PC-3 (cell line): Measurements from ENCODE around the gene DSC2. TPM values are rescaled to one million over a fixed set of nuclear protein-coding genes. Genes with fewer than 3 reads are reported as not detected.

ENCODE experiments used
- ATAC-seq: fragments of 200-7000 bp; cut with Tn5 transposase; 2 replicates; pipeline ENCODE4 v1.9.1; 2020; ENCODE audit warnings: mild to moderate bottlenecking, moderate library complexity
- BruUV-seq: library from RNA; stranded (reverse); fragments of 400-500 nt; replicated peaks from 2 replicates; lab custom pipeline; 2021; lab: Mats Ljungman, UMichigan
- CTCF ChIA-PET: fragments of 300-600 bp; sonication (Branson Sonifier 250); formaldehyde crosslinking; loops from one replicate; lab custom pipeline; 2022; ENCODE audit warnings: antibody characterized with exemption; lab: Charles Lee
- POLR2A ChIA-PET: fragments of 300-600 bp; sonication (Branson Sonifier 250); formaldehyde crosslinking; loops from one replicate; lab custom pipeline; 2022; ENCODE audit warnings: antibody characterized with exemption; ENCODE audit not compliant: unreplicated experiment; lab: Charles Lee
- DNase-seq: peaks from one replicate; pipeline ENCODE4 v3.0.0-alpha.2; 2015
- H2AFZ ChIP-seq: fragments of 300-600 bp; sonication (generic); 2 replicates; pipeline ENCODE4 v1.6.0; 2016; ENCODE audit warnings: antibody characterized with exemption, low read length
- H3F3A ChIP-seq: fragments of 300-600 bp; sonication (generic); one replicate; pipeline ENCODE4 v1.6.0; 2017; ENCODE audit warnings: antibody characterized with exemption, low read length, control low read depth, mild to moderate bottlenecking; ENCODE audit not compliant: unreplicated experiment
- H3K27ac ChIP-seq: fragments of 300-600 bp; sonication (generic); 2 replicates; pipeline ENCODE4 v1.5.1; 2016; ENCODE audit warnings: mild to moderate bottlenecking, low read length
- H3K27me3 ChIP-seq: fragments of 300-600 bp; sonication (generic); 2 replicates; pipeline ENCODE4 v1.6.1; 2016; ENCODE audit warnings: low read length, mixed read lengths
- H3K36me3 ChIP-seq: fragments of 300-600 bp; sonication (generic); 2 replicates; pipeline ENCODE4 v1.6.1; 2016; ENCODE audit warnings: low read depth, mixed run types, low read length, mixed read lengths
- H3K4me1 ChIP-seq: fragments of 300-600 bp; sonication (generic); 2 replicates; pipeline ENCODE4 v1.5.1; 2016; ENCODE audit warnings: low read length; ENCODE audit not compliant: insufficient read depth
- H3K4me2 ChIP-seq: fragments of 300-600 bp; sonication (generic); 2 replicates; pipeline ENCODE4 v1.6.0; 2016; ENCODE audit warnings: low read length
- H3K4me3 ChIP-seq: fragments of 300-600 bp; sonication (generic); 2 replicates; pipeline ENCODE4 v1.5.1; 2016; ENCODE audit warnings: mild to moderate bottlenecking, low read length, mixed read lengths
- H3K79me2 ChIP-seq: fragments of 300-600 bp; sonication (generic); 2 replicates; pipeline ENCODE4 v1.6.1; 2017; ENCODE audit warnings: low read length, mixed read lengths
- H3K9ac ChIP-seq: fragments of 300-600 bp; sonication (generic); 2 replicates; pipeline ENCODE4 v1.6.0; 2016; ENCODE audit warnings: mild to moderate bottlenecking, low read length
- H3K9me2 ChIP-seq: fragments of 300-600 bp; sonication (generic); replicated peaks from 2 replicates; pipeline ENCODE4 v1.6.1; 2016; ENCODE audit warnings: mixed run types, low read length, mixed read lengths
- H3K9me3 ChIP-seq: fragments of 300-600 bp; sonication (generic); 2 replicates; pipeline ENCODE4 v1.6.1; 2016; ENCODE audit warnings: low read length, mixed read lengths
- H4K20me1 ChIP-seq: fragments of 300-600 bp; sonication (generic); 2 replicates; pipeline ENCODE4 v1.6.1; 2016; ENCODE audit warnings: low read length, mixed read lengths
- CTCF ChIP-seq: fragments of 300-600 bp; sonication (generic); conservative IDR thresholded peaks from 2 replicates; pipeline ENCODE4 v1.5.1; 2017; ENCODE audit warnings: antibody characterized with exemption, low read depth, mild to moderate bottlenecking, low read length
- EZH2 ChIP-seq: fragments of 300-600 bp; sonication (generic); IDR thresholded peaks from one replicate; pipeline ENCODE4 v1.6.1; 2017; ENCODE audit warnings: antibody characterized with exemption, mild to moderate bottlenecking, low read length; ENCODE audit not compliant: unreplicated experiment
- EZH2phosphoT487 ChIP-seq: fragments of 300-600 bp; sonication (generic); IDR thresholded peaks from 2 replicates; pipeline ENCODE4 v1.6.1; 2018; ENCODE audit warnings: mild to moderate bottlenecking, antibody characterized with exemption, low read length, borderline replicate concordance
- intact Hi-C: fragments of 100-400 bp; cut with micrococcal nuclease; formaldehyde crosslinking; loops from 2 replicates; pipeline ENCODE4 v1.9.0; 2023
- total RNA-seq: library from RNA; depleted of rRNA; stranded (reverse); fragments of >200 nt; gene quantifications from 2 replicates; pipeline ENCODE4 v1.2.3, GENCODE V29; 2014

Gene DSC2
- total RNA-seq, 1 experiment from 2014 or later, result 4.8 TPM

GRCh38 chr18:31070206-31070605 lies 32.0 kb downstream of the DSC2 start:
- no peaks in the 10 kb centered on the region for H3K4me1 ChIP-seq
- H3F3A ChIP-seq, result no peaks in the 10 kb centered on the region
- intact Hi-C loops, result no loop called here
- H3K36me3 ChIP-seq, result no peaks in the 10 kb centered on the region
- H3K27me3 ChIP-seq, result no peaks in the 10 kb centered on the region
- H3K4me2 ChIP-seq, result no peak overlapping the region
- H3K4me3 ChIP-seq, result no peak overlapping the region
- no peak for TF ChIP-seq CTCF
- TF ChIP-seq EZH2, result no peak
- no peak for TF ChIP-seq EZH2phosphoT487
- ATAC-seq, result no peak
- H3K27ac ChIP-seq, result no peak overlapping the region
- H2AFZ ChIP-seq, result no peak overlapping the region
- no peaks in the 10 kb centered on the region for H4K20me1 ChIP-seq
- H3K79me2 ChIP-seq, result no peaks in the 10 kb centered on the region
- DNase-seq, result no peak
- no peaks in the 10 kb centered on the region for H3K9me3 ChIP-seq
- H3K9ac ChIP-seq, result no peak overlapping the region
- ChIA-PET POLR2A (no interaction called here), CTCF (no interaction called here)
- BruUV-seq, result no TSS peak
- H3K9me2 ChIP-seq, result no peaks in the 10 kb centered on the region

- DNase-seq (no peak), ATAC-seq (no peak)
- no peak for TF ChIP-seq CTCF
- TF ChIP-seq EZH2, result no peak
- TF ChIP-seq EZH2phosphoT487, result no peak
- ChIA-PET POLR2A (no interaction called here), CTCF (interaction anchor here (0.6 kb wide), 1 partner anchor 175 kb away, joined by 4 read pairs; no protein-coding TSS in a partner anchor)
- no peaks in the 10 kb centered on the region for H3K9me3 ChIP-seq
- intact Hi-C loops, result no loop called here
- no peak overlapping the region for H3K9ac ChIP-seq
- no peak overlapping the region for H3K27ac ChIP-seq
- H3K9me2 ChIP-seq, result no peaks in the 10 kb centered on the region
- H2AFZ ChIP-seq, result no peak overlapping the region
- no peaks in the 10 kb centered on the region for H3K79me2 ChIP-seq
- no peak overlapping the region for H3K4me2 ChIP-seq
- no peaks in the 10 kb centered on the region for H3K4me1 ChIP-seq
- no peaks in the 10 kb centered on the region for H3K27me3 ChIP-seq
- no peaks in the 10 kb centered on the region for H3K36me3 ChIP-seq
- no TSS peak for BruUV-seq
- no peaks in the 10 kb centered on the region for H3F3A ChIP-seq
- H3K4me3 ChIP-seq, result no peak overlapping the region
- no peaks in the 10 kb centered on the region for H4K20me1 ChIP-seq
These were observed 36.0 kb downstream of the DSC2 start for GRCh38 chr18:31066266-31066665.

- H3K9me2 ChIP-seq, result no peaks in the 10 kb centered on the region
- DNase-seq (no peak), ATAC-seq (no peak)
- ChIA-PET POLR2A (no interaction called here), CTCF (no interaction called here)
- H3K27me3 ChIP-seq, result no peaks in the 10 kb centered on the region
- no TSS peak for BruUV-seq
- no peak overlapping the region for H2AFZ ChIP-seq
- H4K20me1 ChIP-seq, result no peaks in the 10 kb centered on the region
- H3K4me1 ChIP-seq, result no peaks in the 10 kb centered on the region
- no peaks in the 10 kb centered on the region for H3K9me3 ChIP-seq
- TF ChIP-seq CTCF, result no peak
- no peak for TF ChIP-seq EZH2phosphoT487
- no peak for TF ChIP-seq EZH2
- no peaks in the 10 kb centered on the region for H3K79me2 ChIP-seq
- no peak overlapping the region for H3K27ac ChIP-seq
- intact Hi-C loops, result no loop called here
- H3K4me2 ChIP-seq, result no peak overlapping the region
- H3K36me3 ChIP-seq, result no peaks in the 10 kb centered on the region
- H3F3A ChIP-seq, result no peaks in the 10 kb centered on the region
- H3K4me3 ChIP-seq, result no peak overlapping the region
- no peak overlapping the region for H3K9ac ChIP-seq
These were observed 37.0 kb downstream of the DSC2 start for GRCh38 chr18:31065036-31065773.
